ENCODE results near the gene HPD.

DNA sequence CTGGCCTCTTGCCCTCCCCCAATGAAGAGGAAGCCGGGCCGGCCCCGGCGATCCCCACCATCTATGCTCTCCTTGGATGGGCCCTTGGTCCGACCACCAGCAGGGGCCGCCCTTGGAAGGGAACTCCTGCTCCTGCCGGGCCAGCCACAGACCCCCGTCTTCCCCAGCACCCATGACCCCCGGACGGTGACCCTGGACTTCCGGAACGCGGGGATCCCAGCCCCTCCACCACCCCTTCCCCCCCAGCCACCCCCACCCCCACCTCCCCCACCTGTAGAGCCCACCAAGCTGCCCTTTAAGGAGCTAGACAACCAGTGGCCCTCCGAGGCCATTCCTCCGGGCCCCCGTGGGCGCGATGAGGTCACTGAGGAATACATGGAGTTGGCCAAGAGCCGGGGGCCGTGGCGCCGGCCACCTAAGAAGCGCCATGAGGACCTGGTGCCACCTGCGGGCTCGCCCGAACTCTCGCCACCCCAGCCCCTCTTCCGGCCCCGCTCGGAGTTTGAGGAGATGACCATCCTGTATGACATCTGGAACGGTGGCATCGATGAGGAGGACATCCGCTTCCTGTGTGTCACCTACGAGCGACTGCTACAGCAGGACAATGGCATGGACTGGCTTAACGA, 35.4 kb downstream of the HPD start:
- no peak for TF ChIP-seq RFX5 (IDR thresholded peaks at IDR 0.05; ENCODE audit: low read depth, low read length)
- TF ChIP-seq MAZ (IDR thresholded peaks at IDR 0.05; ENCODE audit: borderline replicate concordance, low read depth, low read length) = no peak
- peak; percentile 6; the same call in 1 of the 2 replicates for TF ChIP-seq SMC3 (IDR thresholded peaks at IDR 0.05; ENCODE audit: low read depth, low read length)
- no peak; the same call in 1 of the 2 replicates for TF ChIP-seq CTCF (conservative IDR thresholded peaks at IDR 0.05; ENCODE audit: low read depth, low read length)
- no peak for TF ChIP-seq RAD21 (IDR thresholded peaks at IDR 0.05; ENCODE audit: low read length)
- no peak for TF ChIP-seq CHD1 (IDR thresholded peaks at IDR 0.05; ENCODE audit: low read depth, low read length)
- TF ChIP-seq USF2 (IDR thresholded peaks at IDR 0.05; ENCODE audit: low read depth, low read length) = no peak
- TF ChIP-seq RCOR1 (IDR thresholded peaks at IDR 0.05; ENCODE audit: insufficient replicate concordance, low read length) = no peak
- TF ChIP-seq POLR2A (IDR thresholded peaks at IDR 0.05; ENCODE audit: low read depth, low read length) = no peak
- TF ChIP-seq MAFK (IDR thresholded peaks at IDR 0.05; ENCODE audit: low read depth, low read length) = no peak
- TF ChIP-seq BHLHE40 (IDR thresholded peaks at IDR 0.05; ENCODE audit: low read depth, low read length) = no peak
- TF ChIP-seq FOS (IDR thresholded peaks at IDR 0.05; ENCODE audit: low read depth, low read length) = no peak
